Measurements from ENCODE around the gene DUSP18.
A peak's percentile ranks its signal among the peaks of the same experiment; 100 is the strongest.
"Not testable (repeated sequence)": the region's sequence is repeated elsewhere in the genome, so short reads cannot be mapped to it uniquely, and the experiment has no call there.

The DUSP18 gene

GRCh38 chr22:30667494-30668385 lies at the start of gene DUSP18:
Gene DUSP18, minus strand, starts transcription at chr22:30667875. Its CDS starts 3,872 bp downstream, at chr22:30664003.
- peak; percentile 87 for DNase-seq

DNA sequence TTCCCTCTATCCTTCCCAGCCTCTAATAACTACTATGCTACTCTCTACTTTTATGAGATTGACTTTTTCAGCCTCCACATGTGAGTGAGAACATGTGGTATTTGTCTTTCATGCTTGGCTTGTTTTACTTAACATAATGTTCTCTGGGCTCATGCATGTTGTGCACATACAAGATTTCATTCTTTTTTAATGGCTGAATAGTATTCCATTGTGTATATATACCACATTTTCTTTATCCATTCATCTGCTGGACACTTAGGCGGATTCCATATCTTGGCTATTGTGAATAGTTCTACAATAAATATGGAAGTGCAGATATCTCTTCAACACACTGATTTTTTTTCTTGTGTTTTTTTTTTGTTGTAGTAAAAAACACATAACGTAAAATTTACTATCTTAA lies 46.4 kb upstream of the DUSP18 start:
- DNase-seq: no peak

GRCh38 chr22:30712094-30712493 lies 44.4 kb upstream of the DUSP18 start:
- DNase-seq: no peak

DNA sequence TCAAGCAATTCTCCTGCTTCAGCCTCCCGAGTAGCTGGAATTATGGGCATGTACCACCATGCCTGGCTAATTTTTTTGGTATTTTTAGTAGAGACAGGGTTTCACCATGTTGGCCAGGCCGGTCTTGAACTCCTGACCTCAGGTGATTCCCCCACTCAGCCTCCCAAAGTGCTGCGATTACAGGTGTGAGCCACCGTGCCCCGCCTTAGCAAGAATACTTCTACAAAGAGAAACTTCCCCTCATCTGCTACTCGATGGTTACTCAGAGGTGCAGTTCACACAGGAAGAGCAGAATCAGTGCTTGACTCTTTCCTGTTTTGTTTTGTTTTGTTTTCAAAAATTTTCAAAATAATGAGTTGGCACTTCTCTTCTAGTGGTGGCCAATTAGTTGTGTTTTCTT lies 42.3 kb upstream of the DUSP18 start:
- DNase-seq: not testable (repeated sequence)

DNA sequence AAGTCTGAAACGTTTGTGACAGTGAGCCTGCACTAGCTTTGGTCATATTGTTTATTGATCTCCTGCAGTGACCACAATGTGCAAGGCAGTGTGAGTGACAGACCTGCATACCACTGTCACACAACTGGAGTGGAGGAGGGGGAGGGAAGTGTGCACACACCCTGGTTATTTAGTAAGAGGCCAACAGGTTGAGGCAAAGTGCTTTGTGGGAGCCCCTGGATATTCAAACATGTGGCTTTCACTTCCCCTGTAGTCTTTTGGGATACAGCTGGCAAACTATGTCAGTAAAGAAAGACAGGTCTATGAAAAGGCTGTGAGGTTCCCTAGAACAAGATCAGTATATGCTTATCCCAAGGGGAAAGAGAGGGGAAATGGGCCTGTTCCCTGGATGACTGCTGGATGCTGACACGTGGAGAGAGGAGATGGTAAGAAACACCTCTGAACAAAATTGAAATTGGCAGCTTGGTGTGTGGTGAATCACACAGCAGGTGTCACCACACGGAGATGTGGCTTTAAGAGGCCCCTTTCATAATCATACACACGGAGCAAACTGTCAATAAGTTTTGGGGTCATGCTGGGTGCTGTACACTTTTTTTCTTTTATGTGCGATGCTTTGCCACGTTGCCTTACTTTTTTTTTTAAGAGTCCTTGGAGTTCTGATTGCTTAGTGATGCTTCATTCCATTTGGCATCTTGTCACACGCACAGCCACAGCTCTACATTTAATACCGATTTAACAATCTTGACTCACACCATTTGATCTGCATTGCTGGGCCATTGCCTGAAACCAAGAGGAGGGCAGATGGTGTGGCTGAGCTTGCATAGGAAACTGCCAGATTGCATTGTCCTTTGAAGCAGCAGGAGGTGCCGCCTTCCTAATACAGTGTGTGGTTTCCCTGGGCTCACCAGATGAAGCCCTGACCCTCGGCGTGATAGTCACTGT lies 38.3 kb upstream of the DUSP18 start:
- DNase-seq: no peak

GRCh38 chr22:30704978-30705377 lies 37.3 kb upstream of the DUSP18 start:
- no peak for DNase-seq

DNA sequence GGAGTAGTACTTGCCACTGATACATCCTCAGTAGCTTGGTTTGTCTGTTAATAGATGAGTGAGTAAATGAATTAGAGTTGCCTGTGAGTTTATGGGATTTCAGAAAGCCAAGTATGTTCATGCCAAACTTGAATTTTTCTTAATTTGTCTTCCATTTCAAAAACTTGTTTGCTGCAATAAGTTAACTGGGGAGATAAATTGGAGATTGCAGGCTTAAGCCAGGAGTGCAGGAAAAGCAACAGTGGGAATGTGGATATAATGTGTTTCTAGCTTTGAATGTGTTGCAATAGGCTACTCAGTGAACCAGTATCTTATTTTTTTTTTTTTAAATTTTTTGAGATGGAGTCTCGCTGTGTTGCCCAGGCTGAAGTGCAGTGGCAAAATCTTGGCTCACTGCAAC lies 35.2 kb upstream of the DUSP18 start:
- no peak for DNase-seq

- DNase-seq: no peak
Observed at GRCh38 chr22:30701872-30702271, 34.2 kb upstream of the DUSP18 start.

- no peak for DNase-seq
Observed at GRCh38 chr22:30697975-30698374, 30.3 kb upstream of the DUSP18 start.

DNA sequence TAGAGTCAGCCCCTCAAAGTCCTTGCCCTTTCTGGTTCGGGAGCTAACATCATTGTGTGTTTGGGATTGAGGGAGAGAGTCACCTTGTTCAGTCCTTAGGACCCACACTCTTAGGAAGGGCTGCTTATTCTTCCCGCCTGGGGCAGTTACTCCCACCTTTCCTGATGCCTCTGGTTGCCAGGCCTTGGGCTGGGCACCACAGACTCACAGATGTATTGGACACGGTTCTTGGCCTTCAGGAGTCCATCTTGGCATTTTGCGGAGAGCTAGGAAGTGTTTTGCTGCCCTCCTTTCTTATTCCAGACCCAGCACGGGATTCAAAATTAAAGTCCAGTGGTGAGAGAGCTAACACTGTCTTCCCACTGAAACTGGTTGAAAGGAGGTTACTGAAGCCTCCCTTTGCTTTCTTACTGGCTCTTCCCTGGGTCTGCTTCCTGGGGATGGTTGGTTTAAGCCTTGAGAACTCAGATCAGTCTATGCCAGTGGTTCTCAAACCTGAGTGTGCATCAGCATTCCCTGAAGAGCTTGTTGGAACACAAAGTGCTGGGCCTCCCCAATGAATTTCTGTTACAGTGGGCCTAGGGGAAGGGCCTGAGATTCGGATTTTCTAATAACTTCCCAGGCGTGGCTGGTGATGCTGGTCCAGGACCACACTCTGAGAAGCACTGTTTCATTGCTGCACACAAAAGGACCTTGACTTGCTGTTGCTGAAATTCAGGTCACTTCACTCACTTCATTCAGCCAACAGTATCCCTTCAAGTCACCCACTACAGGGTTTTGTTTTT lies 28.4 kb upstream of the DUSP18 start:
- no peak for DNase-seq

GRCh38 chr22:30695351-30695851 lies 27.7 kb upstream of the DUSP18 start:
- DNase-seq: no peak

DNA sequence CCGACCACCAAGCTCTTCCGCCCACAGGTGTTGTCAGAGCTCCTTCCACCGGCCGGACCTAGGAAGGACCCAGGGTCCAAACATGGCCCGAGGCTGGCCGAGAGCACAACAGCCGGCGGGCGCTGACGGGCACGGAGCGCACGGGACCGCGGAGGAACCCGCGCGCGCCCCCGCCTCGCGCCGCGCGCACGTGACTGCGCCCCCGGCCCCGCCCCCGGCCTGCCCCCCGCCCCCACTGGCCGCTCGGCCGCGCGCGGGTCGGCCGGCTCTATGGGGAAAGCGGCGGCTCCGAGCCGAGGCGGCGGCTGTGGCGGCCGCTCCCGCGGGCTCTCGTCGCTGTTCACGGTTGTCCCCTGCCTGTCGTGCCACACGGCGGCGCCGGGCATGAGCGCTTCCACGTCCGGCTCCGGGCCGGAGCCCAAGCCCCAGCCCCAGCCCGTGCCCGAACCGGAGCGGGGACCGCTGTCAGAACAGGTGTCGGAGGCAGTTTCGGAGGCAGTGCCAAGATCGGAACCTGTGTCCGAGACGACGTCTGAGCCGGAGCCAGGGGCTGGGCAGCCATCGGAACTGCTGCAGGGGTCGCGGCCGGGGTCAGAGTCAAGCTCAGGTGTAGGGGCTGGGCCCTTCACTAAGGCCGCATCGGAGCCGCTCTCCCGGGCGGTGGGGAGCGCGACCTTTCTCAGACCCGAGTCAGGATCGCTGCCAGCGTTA lies 27.1 kb upstream of the DUSP18 start, which contains the start of gene OSBP2:
Gene OSBP2 (plus strand): TSS at position 235 of the 711 bp plus-strand sequence. CDS start 36 bp downstream, at position 271.
- peak; percentile 30 for DNase-seq

- DNase-seq: peak; percentile 47
Observed at GRCh38 chr22:30694171-30694639, 26.5 kb upstream of the DUSP18 start.

DNA sequence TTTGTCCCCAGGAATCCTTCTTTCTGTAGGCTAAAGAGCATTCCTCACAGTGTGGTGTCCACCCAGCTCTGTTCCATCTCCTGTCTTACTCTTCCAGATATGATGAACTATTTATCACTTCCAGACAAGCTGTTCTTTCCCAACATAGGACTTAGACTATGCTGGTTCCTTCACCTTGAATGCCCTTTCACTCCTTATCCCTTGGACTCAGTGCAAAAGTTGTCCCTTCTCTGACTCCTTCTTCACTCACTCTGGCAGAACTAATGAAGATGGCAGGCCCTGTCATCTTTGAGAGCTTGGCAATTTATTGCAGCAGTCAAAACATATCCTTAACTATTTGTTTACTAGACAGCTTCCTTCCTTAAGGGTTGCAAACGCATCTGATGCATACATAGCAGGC lies 23.5 kb upstream of the DUSP18 start:
- DNase-seq: no peak

GRCh38 chr22:30689622-30690021 lies 21.9 kb upstream of the DUSP18 start:
- no peak for DNase-seq

GRCh38 chr22:30687358-30687757 lies 19.7 kb upstream of the DUSP18 start:
- no peak for DNase-seq

DNA sequence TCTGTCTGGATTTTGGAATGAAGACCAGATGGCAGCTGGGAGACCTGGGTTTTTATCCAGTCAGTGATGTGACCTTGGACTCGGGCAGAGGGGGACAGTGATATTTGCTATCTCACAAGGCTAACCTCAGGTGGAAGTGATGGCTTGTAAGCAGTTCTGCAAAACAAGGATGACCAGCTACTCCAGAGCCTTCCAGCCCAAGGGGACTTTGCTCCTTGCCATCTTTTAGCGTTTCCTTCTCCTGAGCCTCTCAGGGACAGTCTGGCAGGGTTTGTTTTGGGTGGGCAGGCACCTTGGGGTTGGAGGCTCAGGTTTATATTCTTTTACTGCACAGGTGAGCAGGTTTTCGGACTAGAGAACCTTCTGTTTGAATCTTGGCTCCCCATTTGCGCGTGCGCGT lies 17.5 kb upstream of the DUSP18 start:
- no peak for DNase-seq

DNA sequence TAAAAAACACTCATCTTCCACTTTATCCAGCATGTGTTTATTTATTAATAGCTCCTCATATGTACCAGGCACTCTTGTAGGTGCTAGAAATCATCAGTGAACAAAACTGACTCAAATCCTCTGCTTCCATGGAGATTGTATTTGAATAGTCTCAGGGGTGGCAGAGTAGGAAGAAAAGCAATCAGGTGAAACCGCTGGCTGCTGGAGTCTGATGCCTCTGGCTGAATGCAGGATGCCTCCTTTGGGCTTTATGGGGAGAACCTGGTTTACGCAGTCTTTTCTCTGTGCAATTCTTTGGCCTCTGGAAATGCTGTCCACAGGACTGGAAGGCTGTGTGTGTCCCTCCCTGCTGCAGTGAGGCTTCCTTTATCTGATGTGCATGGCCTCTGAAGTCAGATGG lies 14.2 kb upstream of the DUSP18 start:
- no peak for DNase-seq

- DNase-seq: peak; percentile 48
Observed at GRCh38 chr22:30680991-30681770, 13.5 kb upstream of the DUSP18 start.

GRCh38 chr22:30679895-30680690 lies 12.4 kb upstream of the DUSP18 start:
- not testable (repeated sequence) for DNase-seq

Data from inflammatory macrophage treated with lipopolysaccharide for 4 hours (primary cell).